K562 (cell line): Measurements from ENCODE around the gene PCDHGA8. TPM values are rescaled to one million over a fixed set of nuclear protein-coding genes. Genes with fewer than 3 reads are reported as not detected.

Experiments
- ATAC-seq: fragments of 200-7000 bp; cut with Tn5 transposase; 3 replicates; pipeline ENCODE4 v1.9.1; 2020; ENCODE audit warnings: moderate library complexity
- BruUV-seq: library from RNA; stranded (reverse); fragments of 400-500 nt; replicated peaks from 2 replicates; lab custom pipeline; 2021; lab: Mats Ljungman, UMichigan
- CTCF ChIA-PET: fragments of 300-600 bp; formaldehyde crosslinking; extraction: SDS; loops from one replicate; lab custom pipeline; 2021; ENCODE audit warnings: low intra/inter-chr PET ratio; lab: Yijun Ruan, JAX
- POLR2A ChIA-PET: fragments of 300-600, 350-650 bp; sonication (Branson Sonifier 250); formaldehyde crosslinking; extraction: SDS; loops from one replicate; lab custom pipeline; 2021; ENCODE audit warnings: antibody characterized with exemption, inconsistent platforms; lab: Yijun Ruan, JAX
- DNase-seq, 4 experiments: peaks; one replicate each; pipeline versions ENCODE4 v3.0.0 to v3.0.0-alpha.2; 2011 to 2018; ENCODE audit warnings: low spot score in 3 of 4, mixed read lengths in 3 of 4; ENCODE audit errors: extremely low read depth in 1 of 4
- FAIRE-seq: peaks from 2 replicates; lab custom pipeline; 2011; peaks lifted over from hg19 to GRCh38; lab: Jason Lieb, UNC
- H2AFZ ChIP-seq: 2 replicates; pipeline ENCODE4 v1.6.0; 2011; ENCODE audit warnings: low read depth, low read length, control low read depth, inconsistent platforms
- H3K27ac ChIP-seq: fragments of 200-600 bp; 3 replicates; pipeline ENCODE4 v1.8.0; 2011; ENCODE audit warnings: low read depth, mild to moderate bottlenecking, control low read depth, inconsistent platforms, low read length, moderate library complexity, mixed read lengths; ENCODE audit errors: extremely low read depth
- H3K27me3 ChIP-seq, 2 experiments: fragments of 300-600 bp in 1 of 2; 2 replicates in 1 of 2; 3 replicates in 1 of 2; pipeline versions ENCODE4 v1.6.0 to v1.8.0; 2011; ENCODE audit warnings: inconsistent platforms in 2 of 2, low read length in 2 of 2, mild to moderate bottlenecking in 1 of 2, mixed read lengths in 1 of 2, moderate library complexity in 1 of 2; ENCODE audit not compliant: control insufficient read depth in 2 of 2, insufficient read depth in 2 of 2
- H3K36me3 ChIP-seq: fragments of 300-600 bp; 3 replicates; pipeline ENCODE4 v1.8.0; 2011; ENCODE audit warnings: mild to moderate bottlenecking, low read length, inconsistent platforms; ENCODE audit not compliant: control insufficient read depth, insufficient read depth
- H3K4me1 ChIP-seq, 2 experiments: fragments of 200-600 bp in 1 of 2; replicated peaks in 1 of 2; 2 replicates in 1 of 2; 3 replicates in 1 of 2; pipeline versions ENCODE4 v1.5.1 to v1.8.0; 2011; ENCODE audit warnings: inconsistent platforms in 2 of 2, low read length in 2 of 2, mild to moderate bottlenecking in 1 of 2, mixed read lengths in 1 of 2, moderate library complexity in 1 of 2; ENCODE audit not compliant: control insufficient read depth in 2 of 2, insufficient read depth in 2 of 2
- H3K4me2 ChIP-seq: 2 replicates; pipeline ENCODE4 v1.6.1; 2011; ENCODE audit warnings: low read length, control low read depth, inconsistent platforms, mixed read lengths; ENCODE audit not compliant: insufficient read depth
- H3K4me3 ChIP-seq: fragments of 200-600 bp; sonication (generic), shearing (Covaris generic); 2 replicates; pipeline ENCODE4 v1.5.1; 2016; ENCODE audit warnings: control low read depth, inconsistent platforms
- H3K79me2 ChIP-seq: fragments of 200-600 bp; 3 replicates; pipeline ENCODE4 v1.8.0; 2011; ENCODE audit warnings: low read length, inconsistent platforms; ENCODE audit not compliant: control insufficient read depth, insufficient read depth
- H3K9ac ChIP-seq, 2 experiments: 2 replicates each; pipeline versions ENCODE4 v1.6.0 to v1.6.1; 2011; ENCODE audit warnings: low read depth in 2 of 2, low read length in 2 of 2, control low read depth in 1 of 2, inconsistent platforms in 1 of 2, mild to moderate bottlenecking in 1 of 2, mixed read lengths in 1 of 2; ENCODE audit not compliant: insufficient read depth in 1 of 2
- H3K9me1 ChIP-seq: one replicate; pipeline ENCODE4 v1.6.0; 2011; ENCODE audit warnings: inconsistent platforms, mild to moderate bottlenecking, low read length, moderate library complexity; ENCODE audit not compliant: control insufficient read depth, insufficient read depth
- H3K9me3 ChIP-seq: replicated peaks from 2 replicates; pipeline ENCODE4 v1.5.1; 2011; ENCODE audit warnings: low read depth, low read length, inconsistent platforms; ENCODE audit not compliant: control insufficient read depth, insufficient read depth
- H4K20me1 ChIP-seq: replicated peaks from 2 replicates; pipeline ENCODE4 v1.6.1; 2011; ENCODE audit warnings: low read length, inconsistent platforms, mixed read lengths; ENCODE audit not compliant: control insufficient read depth, insufficient read depth
- PCBP2 ChIP-seq: fragments of 200-400 bp; formaldehyde crosslinking; IDR thresholded peaks from 2 replicates; pipeline ENCODE4 v1.6.1; 2018; ENCODE audit warnings: low read length, low read depth, mild to moderate bottlenecking, moderate library complexity; ENCODE audit not compliant: poor library complexity, severe bottlenecking
- SRSF3 ChIP-seq: fragments of 200-400 bp; formaldehyde crosslinking; IDR thresholded peaks from 2 replicates; pipeline ENCODE4 v1.6.1; 2016; ENCODE audit warnings: mild to moderate bottlenecking, low read length, moderate library complexity; ENCODE audit not compliant: insufficient read depth
- ZNF77 ChIP-seq: fragments of 250-450 bp; sonication (Bioruptor Pico); IDR thresholded peaks from 2 replicates; pipeline ENCODE4 v1.5.0; 2020
- WGBS: fragments of 100-300 bp; shearing (Covaris generic); methylation state at CpG from one replicate; pipeline ENCODE4 v1.1.6; 2016; ENCODE audit warnings: low coverage, mixed read lengths; ENCODE audit not compliant: insufficient coverage; ENCODE audit errors: missing lambda C conversion rate; 5-methylcytosine and 5-hydroxymethylcytosine counted together
- in situ Hi-C: fragments of 300-500 bp; cut with MboI; formaldehyde crosslinking; loops from 4 replicates; pipeline ENCODE4 v1.15.0; 2018; ENCODE audit warnings: inconsistent platforms, mixed read lengths
- intact Hi-C: fragments of 100-400 bp; cut with micrococcal nuclease; formaldehyde crosslinking; loops from 2 replicates; pipeline ENCODE4 v1.14.2; 2022
- polyA plus RNA-seq, 8 experiments: library from polyadenylated mRNA; depleted of rRNA in 4 of 8; stranded (reverse) in 5 of 8; unstranded in 3 of 8; fragments of >200 nt; fragmentation: Nextera tagmentation in 2 of 8; fragmentation: Illumina TruSeq in 1 of 8; extraction: Ambion mirVana in 2 of 8; extraction: Trizol in 1 of 8; gene quantifications; 2 replicates each; pipeline versions ENCODE4 v1.2.1 to v1.2.3, GENCODE V29; 2011 to 2014; ENCODE audit warnings: inconsistent platforms in 1 of 8, missing spikeins in 1 of 8
- total RNA-seq, 7 experiments: library from RNA; depleted of rRNA in 6 of 7; stranded (reverse); fragments of >200 nt in 6 of 7; fragmentation: Illumina TruSeq in 2 of 7; extraction: Trizol in 2 of 7; gene quantifications; 2 replicates each; pipeline versions ENCODE4 v1.2.1 to v1.2.3, GENCODE V29; 2011 to 2021; ENCODE audit warnings: low replicate concordance in 1 of 7
- TF ChIP-seq, protein P1 (sequence below), 3 experiments: IDR thresholded peaks in 2 of 3; conservative IDR thresholded peaks in 1 of 3; 2 replicates each; pipeline ENCODE4 v1.5.1; 2011 to 2012; ENCODE audit warnings: low read length in 3 of 3, mild to moderate bottlenecking in 3 of 3, control low read depth in 2 of 3, improper control_type of control experiment in 1 of 3, inconsistent platforms in 1 of 3, low read depth in 1 of 3, mixed read lengths in 1 of 3, moderate library complexity in 1 of 3; ENCODE audit not compliant: insufficient read depth in 2 of 3

Gene PCDHGA8
- total and polyA plus RNA-seq, 9 of the 15 experiments (the other 6 are each of a cell fraction or from before 2014, with no cell fraction given) = 0.04 to 0.11 (median 0.07) TPM; not detected in 2

DNA sequence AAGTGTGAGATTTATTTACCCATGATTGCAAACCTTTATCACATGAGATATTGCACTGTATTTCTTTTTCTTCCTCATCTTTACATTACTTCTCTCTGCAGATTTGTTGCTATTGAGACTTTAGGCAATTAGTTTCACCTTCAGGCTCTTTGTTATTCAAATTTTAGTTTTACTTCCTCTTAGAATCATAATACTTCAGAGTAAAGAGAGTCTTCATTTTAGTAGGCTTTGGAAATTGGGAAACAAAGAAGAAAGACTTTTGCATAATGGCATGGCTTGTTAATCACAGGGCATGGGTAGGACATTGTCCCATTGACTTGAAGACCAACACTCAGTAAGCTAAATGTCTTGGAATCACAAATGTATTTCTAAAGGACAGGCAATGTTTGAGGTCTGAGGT, 29.7 kb upstream of the PCDHGA8 start:
- Histone ChIP-seq H3K4me1 (peaks cover 0 to 12% of the 10 kb centered on the region in 2 experiments; a peak in 2 of 5 replicates), H3K27me3 (peaks cover 13 to 36% of the 10 kb centered on the region in 2 experiments; a peak in 4 of 5 replicates)
- ATAC-seq (no peak), FAIRE-seq (no peak)
- CTCF ChIA-PET = no interaction called here
- TF ChIP-seq ZNF77 (CRISPR knock-in tag) = no peak
- no peak for TF ChIP-seq PCBP2
- TF ChIP-seq, all 486 proteins: peak for 0
- POLR2A ChIA-PET = no interaction called here
- no peaks in the 10 kb centered on the region; the same call in 1 of the 2 replicates for H3K9me3 ChIP-seq
- H3K36me3 ChIP-seq = no peaks in the 10 kb centered on the region
- intact Hi-C loops (no loop called here), in situ Hi-C loops (no loop called here)
- H3K4me2 ChIP-seq = no peak overlapping the region
- H4K20me1 ChIP-seq = no peaks in the 10 kb centered on the region
- no peak overlapping the region for H3K9ac ChIP-seq
- no peaks in the 10 kb centered on the region for H3K79me2 ChIP-seq
- H3K27ac ChIP-seq = no peak overlapping the region
- no peak overlapping the region for H2AFZ ChIP-seq
- BruUV-seq = no TSS peak
- no peak for DNase-seq
- no peaks in the 10 kb centered on the region for H3K9me1 ChIP-seq
- no peak overlapping the region for H3K4me3 ChIP-seq

GRCh38 chr5:141363952-141364660, 28.3 kb upstream of the PCDHGA8 start, which contains the start of gene PCDHGA5:
TSS of gene PCDHGA5 (plus strand) at chr5:141364162. CDS start at chr5:141364331, 169 bp downstream.
- no peaks in the 10 kb centered on the region for H3K79me2 ChIP-seq
- no TSS peak for BruUV-seq
- peak; percentile 49; the same call in 1 of the 3 replicates for ATAC-seq
- H3K27ac ChIP-seq = no peak within 1 kb of the TSS
- no peaks in the 10 kb centered on the region for H4K20me1 ChIP-seq
- POLR2A ChIA-PET = interaction anchor here (0.8 to 1.0 kb wide), 2 partner anchors 9 to 223 kb away, joined by 3 to 4 read pairs; no protein-coding TSS in a partner anchor
- H3K9ac ChIP-seq = no peak within 1 kb of the TSS
- H3K4me2 ChIP-seq = no peak within 1 kb of the TSS
- TF ChIP-seq, protein P1, sequence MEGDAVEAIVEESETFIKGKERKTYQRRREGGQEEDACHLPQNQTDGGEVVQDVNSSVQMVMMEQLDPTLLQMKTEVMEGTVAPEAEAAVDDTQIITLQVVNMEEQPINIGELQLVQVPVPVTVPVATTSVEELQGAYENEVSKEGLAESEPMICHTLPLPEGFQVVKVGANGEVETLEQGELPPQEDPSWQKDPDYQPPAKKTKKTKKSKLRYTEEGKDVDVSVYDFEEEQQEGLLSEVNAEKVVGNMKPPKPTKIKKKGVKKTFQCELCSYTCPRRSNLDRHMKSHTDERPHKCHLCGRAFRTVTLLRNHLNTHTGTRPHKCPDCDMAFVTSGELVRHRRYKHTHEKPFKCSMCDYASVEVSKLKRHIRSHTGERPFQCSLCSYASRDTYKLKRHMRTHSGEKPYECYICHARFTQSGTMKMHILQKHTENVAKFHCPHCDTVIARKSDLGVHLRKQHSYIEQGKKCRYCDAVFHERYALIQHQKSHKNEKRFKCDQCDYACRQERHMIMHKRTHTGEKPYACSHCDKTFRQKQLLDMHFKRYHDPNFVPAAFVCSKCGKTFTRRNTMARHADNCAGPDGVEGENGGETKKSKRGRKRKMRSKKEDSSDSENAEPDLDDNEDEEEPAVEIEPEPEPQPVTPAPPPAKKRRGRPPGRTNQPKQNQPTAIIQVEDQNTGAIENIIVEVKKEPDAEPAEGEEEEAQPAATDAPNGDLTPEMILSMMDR (IDR thresholded peaks at IDR 0.05 in 2 of 3, conservative IDR thresholded peaks at IDR 0.05 in 1 of 3; ENCODE audit: insufficient read depth in 2 of 3, low read depth in 1 of 3, low read length in 3 of 3) = peak in 2 of 3 experiments; percentile 32 to 43; a peak in 3 of 6 replicates
- no peak for TF ChIP-seq SRSF3
- TF ChIP-seq, all 486 proteins: peak for 1
- H3K9me1 ChIP-seq = no peaks in the 10 kb centered on the region
- in situ Hi-C loops (no loop called here), intact Hi-C loops (no loop called here)
- no peak within 1 kb of the TSS for H3K4me3 ChIP-seq
- no peak for DNase-seq
- H3K27me3 ChIP-seq = peaks cover 13 to 36% of the 10 kb centered on the region in 2 experiments
- no peaks in the 10 kb centered on the region; the same call in 1 of the 2 replicates for H3K9me3 ChIP-seq
- no peaks in the 10 kb centered on the region for H3K36me3 ChIP-seq
- 10% methylated on average over 34 of the region's 34 CpGs for WGBS
- no peak for FAIRE-seq
- H3K4me1 ChIP-seq = peaks cover 0 to 12% of the 10 kb centered on the region in 2 experiments; a peak in 2 of 5 replicates
- no peak within 1 kb of the TSS for H2AFZ ChIP-seq
- CTCF ChIA-PET = no interaction called here
